Measurements from ENCODE around the gene LLGL1.

DNA sequence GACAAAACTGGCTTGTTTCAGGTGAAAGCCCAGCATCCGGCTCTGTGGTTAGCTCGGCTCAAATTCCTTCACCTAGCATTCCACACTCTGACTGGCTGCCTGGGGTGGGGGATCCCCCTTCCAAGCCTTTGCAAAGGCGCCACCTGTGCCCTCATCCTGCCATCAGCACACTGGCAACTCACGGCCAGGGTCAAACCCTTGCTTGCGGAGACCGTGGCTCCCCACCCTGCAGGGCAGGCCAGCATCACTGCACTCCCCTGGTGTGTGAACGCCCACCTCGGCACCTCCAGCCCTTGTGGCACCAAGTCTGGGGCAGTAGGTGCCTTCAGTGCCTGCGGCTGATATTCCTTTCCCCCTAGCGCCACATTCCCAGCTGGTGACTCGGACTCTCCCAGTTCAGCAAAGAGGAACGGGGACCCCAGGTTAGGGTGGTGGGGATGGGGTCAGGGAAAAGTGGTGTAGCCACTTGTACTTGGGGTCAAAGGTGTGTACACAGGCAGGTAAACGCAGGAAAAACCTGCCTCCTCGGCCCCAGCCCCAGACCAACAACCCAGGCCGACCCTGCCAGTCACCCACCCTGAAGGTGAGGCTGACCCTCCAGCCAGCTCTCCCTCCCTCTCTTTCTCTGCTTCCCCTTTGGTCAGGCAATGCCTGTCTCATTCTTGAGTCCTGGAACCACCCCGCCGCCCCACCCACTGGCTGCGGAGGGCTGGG, 32.0 kb downstream of the LLGL1 start:
- TF ChIP-seq POLR2A (IDR thresholded peaks at IDR 0.05): no peak
- TF ChIP-seq EP300 (IDR thresholded peaks at IDR 0.05): no peak
